Measurements from ENCODE around the gene GRPEL1.

GRPEL1 gene

DNA sequence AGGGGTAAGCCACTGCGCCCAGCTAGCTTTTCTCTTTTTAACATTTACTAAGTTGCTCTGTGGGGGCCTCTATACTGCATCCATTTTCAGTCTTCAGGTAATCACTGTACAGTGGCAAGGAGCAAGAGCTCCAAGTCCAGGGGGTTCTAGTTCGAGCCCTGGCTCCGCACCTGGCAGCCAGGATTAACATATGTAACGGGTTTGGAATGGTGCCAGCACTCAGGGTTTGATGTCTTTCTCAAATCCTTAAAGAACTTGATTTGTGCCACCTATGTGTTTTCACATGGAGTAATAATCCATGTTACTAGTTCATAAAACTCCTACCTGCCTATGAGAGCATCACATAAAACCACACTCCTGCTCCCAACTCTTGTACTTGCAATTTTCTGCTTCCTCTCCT, 4.5 kb downstream of the GRPEL1 start:
- DNase-seq (ENCODE audit: low spot score), result no peak

GRCh38 chr4:7062816-7063215, 5.0 kb downstream of the GRPEL1 start:
- no peak for DNase-seq (ENCODE audit: low spot score)

DNA sequence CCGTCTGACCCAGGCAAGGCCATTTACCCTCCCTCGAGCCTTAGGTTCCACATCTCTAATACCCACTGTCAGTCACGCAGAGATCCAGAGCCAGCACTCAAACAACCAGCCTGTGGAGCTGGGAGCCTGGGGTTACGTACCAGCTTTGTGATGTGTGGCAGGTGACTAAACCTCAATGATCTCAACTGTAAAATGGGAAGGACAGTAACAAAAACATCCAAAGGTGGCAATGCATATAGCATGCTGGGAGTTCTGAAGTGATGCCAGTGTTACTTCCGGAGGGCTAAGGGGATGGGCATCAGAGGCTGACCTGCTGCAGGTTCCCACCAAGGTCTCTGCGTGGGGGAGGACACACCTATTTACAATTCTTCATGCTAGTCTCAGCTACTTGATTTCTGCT, 6.0 kb downstream of the GRPEL1 start:
- no peak for DNase-seq (ENCODE audit: low spot score)

GRCh38 chr4:7060346-7061150, 7.3 kb downstream of the GRPEL1 start:
- no peak for DNase-seq (ENCODE audit: low spot score)

DNA sequence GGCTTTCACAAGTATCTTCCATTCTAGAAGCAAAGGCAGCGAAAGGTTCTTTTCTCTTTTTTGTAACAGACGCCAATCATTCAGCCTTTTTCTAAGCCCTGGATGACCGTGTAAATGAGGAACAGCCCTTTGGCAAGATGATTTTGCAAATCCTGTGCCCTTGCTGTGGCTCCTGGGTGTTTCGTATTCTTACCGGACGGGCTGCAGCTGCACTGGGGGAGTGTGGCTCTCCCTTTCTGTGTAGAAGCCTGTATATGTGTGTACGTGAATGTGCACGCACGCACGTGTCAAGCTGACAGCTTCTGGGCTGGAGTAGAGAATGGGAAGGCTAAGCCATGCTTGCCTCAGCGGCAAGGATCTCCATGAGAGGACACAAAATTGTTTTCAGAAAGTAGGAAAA, 8.2 kb downstream of the GRPEL1 start:
- no peak for DNase-seq (ENCODE audit: low spot score)

GRCh38 chr4:7058792-7059191, 9.1 kb downstream of the GRPEL1 start:
- no peak for DNase-seq (ENCODE audit: low spot score)

- no peak for DNase-seq (ENCODE audit: low spot score)
Measured at GRCh38 chr4:7055990-7056325, 11.9 kb downstream of the GRPEL1 start.

DNA sequence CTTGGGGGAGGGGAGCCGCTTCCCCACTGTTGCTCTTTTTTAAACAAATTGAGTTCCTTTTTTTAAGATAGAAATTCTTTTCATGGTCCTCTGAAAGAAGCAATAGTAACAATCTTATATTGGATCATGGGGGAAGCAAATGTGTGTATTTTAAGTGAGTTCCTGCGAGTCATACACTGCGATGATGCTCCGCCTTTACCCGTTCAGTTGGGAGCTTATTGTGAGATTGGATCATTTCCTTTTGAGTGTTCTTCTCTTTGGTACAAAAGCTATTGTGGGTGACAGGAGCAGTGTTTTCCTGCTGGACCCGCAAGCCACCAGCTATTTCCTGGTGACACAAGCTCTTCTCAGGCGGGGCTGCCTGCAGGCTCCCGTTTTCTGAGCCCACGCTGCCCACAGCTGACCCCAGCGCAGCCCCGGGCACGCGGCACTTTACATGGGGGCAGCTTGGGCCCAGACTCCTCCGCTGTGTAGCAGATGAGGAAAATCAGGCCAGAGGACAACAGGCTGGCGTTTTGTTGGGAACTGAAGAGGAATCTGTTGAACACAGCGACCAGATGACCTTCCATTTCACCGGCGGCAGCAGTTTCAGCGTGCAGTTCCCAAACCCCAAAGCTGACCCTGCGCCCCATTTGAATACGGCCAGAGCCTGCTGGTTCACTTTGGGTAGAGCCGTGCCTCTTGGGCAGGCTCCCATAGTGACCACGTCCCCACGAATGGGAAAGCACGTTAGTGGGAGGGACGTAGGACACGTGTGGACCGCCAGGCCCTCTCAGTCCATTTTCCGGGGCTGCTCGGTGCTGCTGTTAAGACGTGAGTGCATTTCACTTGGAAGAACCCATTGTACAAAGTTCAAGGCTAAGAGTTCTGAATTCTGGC, 12.5 kb downstream of the GRPEL1 start:
- peak; percentile 40 for DNase-seq (ENCODE audit: low spot score)

DNA sequence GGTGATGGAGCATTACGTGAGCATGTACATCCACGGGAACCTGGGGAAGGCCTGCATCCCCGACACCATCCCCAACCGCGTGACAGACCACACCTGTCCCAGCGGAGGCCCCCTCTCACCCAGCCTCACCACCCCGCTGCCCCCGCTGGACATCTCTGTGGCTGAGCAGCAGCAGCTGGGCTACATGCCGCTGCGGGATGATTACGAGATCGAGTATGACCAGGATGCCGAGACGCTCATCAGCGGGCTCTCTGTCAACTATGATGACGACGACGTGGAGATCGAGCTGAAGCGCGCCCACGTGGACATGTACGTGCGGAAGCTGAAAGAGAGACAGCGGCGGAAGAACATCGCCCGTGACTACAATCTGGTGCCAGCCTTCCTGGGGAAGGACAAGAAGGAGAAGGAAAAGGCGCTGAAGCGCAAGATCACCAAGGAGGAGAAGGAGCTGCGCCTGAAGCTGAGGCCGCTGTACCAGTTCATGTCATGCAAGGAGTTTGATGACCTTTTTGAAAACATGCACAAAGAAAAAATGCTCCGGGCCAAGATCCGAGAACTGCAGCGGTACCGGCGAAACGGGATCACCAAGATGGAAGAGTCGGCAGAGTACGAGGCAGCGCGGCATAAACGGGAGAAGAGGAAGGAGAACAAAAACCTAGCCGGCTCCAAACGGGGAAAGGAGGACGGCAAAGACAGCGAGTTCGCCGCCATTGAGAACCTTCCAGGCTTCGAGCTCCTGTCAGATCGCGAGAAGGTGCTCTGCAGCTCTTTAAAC, 13.6 kb downstream of the GRPEL1 start:
- no peak for DNase-seq (ENCODE audit: low spot score)

GRCh38 chr4:7052923-7053715, 14.7 kb downstream of the GRPEL1 start:
- no peak for DNase-seq (ENCODE audit: low spot score)

DNA sequence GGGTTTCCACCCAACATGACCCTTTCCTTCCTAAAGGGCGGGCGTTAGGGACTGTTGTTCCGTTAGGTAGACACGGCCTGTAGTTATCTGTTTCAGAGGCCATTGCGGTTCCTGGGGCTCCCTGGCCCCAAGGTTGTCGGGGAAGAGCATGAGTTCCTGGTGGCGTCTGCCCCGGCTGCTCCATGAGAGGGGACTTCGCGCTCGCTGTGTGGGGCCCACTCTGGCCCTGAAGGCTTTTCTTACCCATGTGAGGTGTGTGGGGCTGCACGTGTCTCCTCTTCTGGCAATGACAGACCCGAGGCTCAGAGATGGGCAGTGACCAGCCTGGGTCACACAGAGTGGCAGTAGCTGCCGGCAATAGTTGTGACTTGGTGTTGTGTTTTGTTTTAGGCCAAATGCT, 15.6 kb downstream of the GRPEL1 start:
- DNase-seq (ENCODE audit: low spot score), result no peak

DNA sequence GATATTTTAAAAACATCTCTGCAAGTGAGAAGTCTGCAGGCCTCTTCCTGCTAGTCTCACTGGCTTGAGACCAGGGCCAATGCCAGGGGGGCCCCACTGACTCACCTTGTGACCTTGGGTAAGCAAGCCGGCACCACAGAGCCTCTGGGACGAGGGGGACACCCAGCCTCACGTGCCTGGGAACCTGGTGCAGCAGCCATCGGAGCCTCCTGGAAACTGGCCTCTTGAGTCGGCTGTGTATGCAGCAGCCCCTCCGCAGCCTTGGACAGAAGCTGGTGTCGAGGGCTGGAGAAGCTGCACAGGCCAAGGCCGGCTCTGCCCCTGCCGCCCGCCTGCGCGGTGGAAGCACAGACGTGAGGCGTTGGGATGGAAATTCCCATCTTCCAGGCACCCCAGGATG, 16.0 kb downstream of the GRPEL1 start:
- DNase-seq (ENCODE audit: low spot score), result no peak

- no peak for DNase-seq (ENCODE audit: low spot score)
Measured at GRCh38 chr4:7051144-7051495, 16.7 kb downstream of the GRPEL1 start.

DNA sequence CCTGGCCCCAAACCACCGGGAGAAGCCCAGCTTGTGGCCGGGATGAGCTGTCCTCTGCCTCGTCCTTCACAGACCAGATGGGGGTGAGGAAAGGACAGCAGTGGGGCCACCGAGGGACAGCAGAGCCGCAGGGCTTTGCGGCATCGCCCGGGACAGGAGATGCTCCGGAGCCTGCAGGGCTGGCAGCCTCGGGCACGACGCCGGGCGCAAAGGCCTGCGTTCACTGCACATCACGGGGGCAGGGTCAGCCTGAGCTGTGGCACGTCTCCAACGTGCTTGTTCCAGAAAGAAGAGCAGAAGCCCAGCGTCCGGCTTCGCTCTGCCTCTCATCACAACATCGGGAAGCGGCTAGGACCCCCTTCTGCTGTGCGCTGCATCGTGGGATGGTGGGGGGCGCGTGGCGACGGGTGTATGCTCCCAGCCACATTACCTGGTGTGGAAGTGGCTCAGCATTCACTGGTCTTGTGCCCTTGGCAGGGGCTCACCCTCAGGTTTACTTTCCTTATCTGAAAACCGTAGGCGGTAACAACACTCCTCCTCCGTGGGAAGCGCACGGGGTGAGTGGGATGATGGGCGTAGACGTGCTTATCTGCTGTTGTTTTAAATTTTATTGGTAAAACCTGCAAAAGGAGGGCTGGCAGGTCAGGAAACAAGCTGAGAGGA, 17.3 kb downstream of the GRPEL1 start:
- no peak for DNase-seq (ENCODE audit: low spot score)

DNA sequence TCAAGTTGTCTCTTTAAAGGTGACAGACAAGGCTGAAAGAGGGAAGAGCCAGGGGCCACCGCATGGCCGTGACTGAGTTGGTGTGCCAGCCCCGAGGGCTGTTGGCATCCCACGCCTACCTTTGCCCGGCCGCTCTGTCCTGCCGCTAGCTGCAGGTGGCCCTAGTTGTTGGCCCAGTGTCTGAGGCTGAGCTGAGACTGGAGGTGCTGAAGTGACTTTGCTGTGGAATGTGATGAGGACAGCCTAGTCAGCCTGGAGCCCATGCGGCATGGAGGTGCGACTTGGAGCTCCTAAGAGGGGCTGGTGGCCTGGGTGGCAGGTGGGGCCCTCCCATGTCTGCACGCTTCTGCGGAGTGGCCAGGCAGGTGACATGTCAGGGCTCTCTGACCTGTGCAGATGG, 18.1 kb downstream of the GRPEL1 start:
- DNase-seq (ENCODE audit: low spot score), result no peak

DNA sequence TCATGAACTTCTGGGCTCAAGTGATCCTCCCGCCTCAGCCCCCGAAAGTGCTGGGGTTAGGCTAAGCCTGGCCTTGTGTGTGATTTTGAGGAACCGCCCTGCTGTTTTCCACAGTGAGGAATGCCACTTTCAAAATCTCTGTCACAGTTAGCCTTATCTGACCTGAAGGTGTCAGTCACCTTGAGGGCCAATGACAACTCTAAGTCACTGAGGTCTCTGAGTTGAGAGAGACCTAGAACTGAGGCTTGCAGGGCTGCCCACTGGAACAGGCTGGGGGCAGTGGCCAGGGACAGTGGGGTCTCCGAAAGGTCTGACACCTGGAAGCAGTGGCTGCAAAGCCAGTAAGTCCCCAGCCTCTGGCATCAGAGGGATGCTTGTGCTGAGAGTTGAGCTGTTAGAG, 18.6 kb downstream of the GRPEL1 start:
- no peak for DNase-seq (ENCODE audit: low spot score)

- DNase-seq (ENCODE audit: low spot score), result no peak
Measured at GRCh38 chr4:7048642-7049041, 19.2 kb downstream of the GRPEL1 start.

GRCh38 chr4:7046971-7047370, 20.9 kb downstream of the GRPEL1 start:
- DNase-seq (ENCODE audit: low spot score), result no peak

DNA sequence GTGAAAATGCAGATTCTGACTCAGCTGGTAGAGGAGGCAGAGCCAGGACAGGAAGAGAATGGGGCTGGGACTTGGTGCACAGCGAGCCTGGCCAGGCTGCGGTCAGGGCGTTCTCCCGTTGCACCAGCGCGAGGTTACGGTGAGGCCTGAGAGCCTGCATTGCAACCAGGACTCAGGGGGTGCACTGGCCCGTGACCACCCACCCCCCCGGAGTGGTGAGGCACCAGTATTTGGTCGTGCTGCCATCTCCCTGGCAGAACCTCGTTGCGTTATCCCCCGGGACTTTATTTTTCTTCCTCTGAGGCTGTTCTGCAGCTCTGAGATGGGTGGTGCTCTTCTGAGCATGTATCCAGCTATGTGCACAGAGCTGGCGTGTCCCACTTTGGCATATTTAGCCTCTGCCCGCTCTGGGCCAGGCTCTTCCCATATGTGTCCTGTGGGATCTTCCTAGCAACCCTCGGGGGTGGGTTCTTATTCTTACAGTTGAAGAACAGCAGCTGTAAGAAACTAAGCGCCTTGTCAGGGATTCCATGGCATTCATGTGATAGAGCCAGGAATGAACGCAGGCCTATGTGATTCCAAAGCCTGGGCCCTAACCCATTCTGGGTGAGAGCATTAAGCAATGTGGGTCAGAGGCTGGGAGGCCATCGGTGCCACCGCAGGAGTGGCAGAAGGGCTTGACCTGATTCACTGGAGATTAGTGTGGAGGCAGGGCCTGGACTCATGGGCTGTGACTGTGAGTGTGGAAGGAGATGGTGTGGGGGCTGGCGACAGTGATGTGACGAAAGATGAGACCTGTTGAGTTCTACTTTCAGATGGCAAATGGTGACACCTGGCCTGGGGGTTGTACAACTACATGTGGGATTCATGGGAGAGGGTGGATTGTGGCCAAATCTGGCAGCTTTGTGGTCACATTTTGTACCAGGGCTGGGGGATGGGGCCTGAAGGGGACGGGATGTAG, 21.6 kb downstream of the GRPEL1 start:
- no peak for DNase-seq (ENCODE audit: low spot score)

DNA sequence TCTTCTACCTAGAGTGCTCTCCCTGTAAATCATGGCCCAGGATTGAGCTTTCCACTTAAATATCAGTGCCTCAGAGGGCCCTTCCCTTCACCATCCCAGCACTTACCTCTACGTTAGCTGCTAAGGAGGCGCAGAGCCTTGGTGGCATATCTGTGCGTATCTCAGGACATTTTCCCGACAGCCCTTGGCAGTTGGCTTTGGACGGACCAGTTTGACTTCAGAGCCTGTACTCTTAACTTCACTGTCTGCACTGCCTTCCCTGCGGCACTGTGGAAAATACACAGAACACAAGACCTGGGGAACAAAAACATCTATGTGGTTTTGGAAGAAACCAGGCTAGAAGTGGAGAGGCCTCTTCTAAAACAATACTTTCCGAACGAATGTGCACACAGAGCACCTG, 22.3 kb downstream of the GRPEL1 start:
- DNase-seq (ENCODE audit: low spot score), result no peak

All from RKO (cell line).